ENCODE data around the gene PLCL1. TPM values are rescaled to one million over a fixed set of nuclear protein-coding genes. Genes with fewer than 3 reads are reported as not detected.

PLCL1 gene
- total RNA-seq, 4 donors from 2014 or later = 1.0 to 3.7 (median 2.6) TPM

DNA sequence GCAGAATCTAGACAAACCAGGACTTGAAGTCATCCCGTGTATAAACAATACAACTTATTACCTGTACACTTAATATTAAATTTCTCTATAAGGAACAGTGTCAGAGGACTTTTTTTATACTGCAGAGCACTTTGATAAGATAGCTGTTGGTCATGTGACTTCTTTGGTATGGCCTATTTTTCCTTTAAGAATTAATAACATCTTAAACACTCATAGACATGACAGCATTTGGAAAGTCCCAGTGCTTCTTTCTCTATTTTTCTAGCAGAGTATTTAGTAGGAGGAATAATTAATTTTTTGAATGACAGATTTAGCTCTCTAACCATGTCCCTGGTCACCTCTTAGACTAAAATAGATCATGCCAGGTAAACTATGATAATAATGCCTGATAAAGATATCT, 59.4 kb downstream of the PLCL1 start:
- no peak for DNase-seq (ENCODE audit: low spot score in 2 of 2)
- WGBS, 2 donors = 90% methylated on average over 1 of the region's 1 CpG
- no peak overlapping the region for H3K4me3 ChIP-seq (ENCODE audit: low read depth, poor library complexity, severe bottlenecking)
- intact Hi-C loops (cut with DNase I; ENCODE audit: low total_unique reads) = no loop called here
- TF ChIP-seq, protein P1, sequence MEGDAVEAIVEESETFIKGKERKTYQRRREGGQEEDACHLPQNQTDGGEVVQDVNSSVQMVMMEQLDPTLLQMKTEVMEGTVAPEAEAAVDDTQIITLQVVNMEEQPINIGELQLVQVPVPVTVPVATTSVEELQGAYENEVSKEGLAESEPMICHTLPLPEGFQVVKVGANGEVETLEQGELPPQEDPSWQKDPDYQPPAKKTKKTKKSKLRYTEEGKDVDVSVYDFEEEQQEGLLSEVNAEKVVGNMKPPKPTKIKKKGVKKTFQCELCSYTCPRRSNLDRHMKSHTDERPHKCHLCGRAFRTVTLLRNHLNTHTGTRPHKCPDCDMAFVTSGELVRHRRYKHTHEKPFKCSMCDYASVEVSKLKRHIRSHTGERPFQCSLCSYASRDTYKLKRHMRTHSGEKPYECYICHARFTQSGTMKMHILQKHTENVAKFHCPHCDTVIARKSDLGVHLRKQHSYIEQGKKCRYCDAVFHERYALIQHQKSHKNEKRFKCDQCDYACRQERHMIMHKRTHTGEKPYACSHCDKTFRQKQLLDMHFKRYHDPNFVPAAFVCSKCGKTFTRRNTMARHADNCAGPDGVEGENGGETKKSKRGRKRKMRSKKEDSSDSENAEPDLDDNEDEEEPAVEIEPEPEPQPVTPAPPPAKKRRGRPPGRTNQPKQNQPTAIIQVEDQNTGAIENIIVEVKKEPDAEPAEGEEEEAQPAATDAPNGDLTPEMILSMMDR (IDR thresholded peaks at IDR 0.05) = no peak
- no peak for TF ChIP-seq POLR2A (IDR thresholded peaks at IDR 0.05)

DNA sequence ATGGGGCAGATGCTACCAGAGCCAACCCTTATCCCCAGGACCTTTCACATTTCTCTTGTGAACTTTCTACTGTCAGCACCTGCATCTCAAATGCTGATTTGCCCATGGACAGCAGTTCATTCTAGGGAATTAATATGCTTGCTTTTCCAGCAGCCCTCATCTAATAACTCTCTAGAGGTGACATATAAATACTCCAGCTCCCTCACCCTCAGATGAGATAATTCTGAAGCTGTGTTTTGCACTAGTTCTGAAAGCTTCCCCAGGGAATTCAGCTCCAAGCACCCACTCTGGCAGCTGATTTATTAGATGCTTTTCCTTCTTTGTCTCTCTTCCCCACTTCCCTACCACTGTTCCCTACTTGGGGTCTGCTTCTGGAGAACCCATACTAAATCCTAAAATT, 62.1 kb downstream of the PLCL1 start:
- H3K4me3 ChIP-seq (ENCODE audit: low read depth, poor library complexity, severe bottlenecking) = no peak overlapping the region
- no peak for DNase-seq (ENCODE audit: low spot score in 2 of 2)
- TF ChIP-seq, protein P1 (IDR thresholded peaks at IDR 0.05) = no peak
- TF ChIP-seq POLR2A (IDR thresholded peaks at IDR 0.05) = no peak
- intact Hi-C loops (cut with DNase I; ENCODE audit: low total_unique reads) = no loop called here

DNA sequence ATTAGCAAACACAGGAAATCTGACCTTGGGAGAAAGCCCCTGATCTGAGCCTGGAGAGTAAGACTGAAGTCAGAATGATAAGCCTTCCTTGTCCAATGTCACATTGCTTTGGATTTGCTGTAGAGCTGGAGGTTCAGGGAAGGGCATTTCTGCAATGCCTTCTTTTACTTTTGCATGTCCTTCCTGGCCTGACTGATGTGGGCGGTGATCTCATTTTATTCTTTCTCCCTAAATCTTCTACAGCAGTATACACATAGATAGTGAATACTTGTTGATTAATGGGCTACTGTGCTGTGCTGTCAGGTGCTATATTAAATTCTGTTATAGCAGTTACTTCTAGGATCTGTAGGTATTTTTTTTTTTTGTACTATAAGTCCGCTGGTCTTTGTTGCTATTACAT, 62.6 kb downstream of the PLCL1 start:
- WGBS, 2 donors = 98 to 99% methylated on average over 2 of the region's 2 CpGs
- TF ChIP-seq, protein P1 (IDR thresholded peaks at IDR 0.05) = no peak
- no peak for TF ChIP-seq POLR2A (IDR thresholded peaks at IDR 0.05)

DNA sequence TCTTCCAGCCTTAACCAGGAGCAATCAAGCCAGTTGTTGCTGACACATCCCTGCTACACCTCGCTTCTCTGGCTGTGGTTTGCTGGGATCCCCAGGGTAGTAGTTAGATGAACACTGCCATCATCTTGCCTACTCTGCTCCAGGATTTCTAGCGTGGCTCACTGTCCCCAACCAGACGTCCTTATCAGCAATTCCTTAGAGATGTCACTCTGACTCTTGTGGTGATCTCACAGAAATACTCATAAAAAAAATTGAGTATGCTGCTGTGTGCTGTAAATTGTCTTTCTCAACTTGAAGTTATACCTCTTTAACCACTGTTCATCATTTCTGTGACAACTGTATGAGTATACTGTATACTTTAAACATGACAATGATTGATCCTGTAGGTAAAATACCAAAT, 63.2 kb downstream of the PLCL1 start:
- intact Hi-C loops (cut with DNase I; ENCODE audit: low total_unique reads) = no loop called here
- no peak overlapping the region for H3K4me3 ChIP-seq (ENCODE audit: low read depth, poor library complexity, severe bottlenecking)
- TF ChIP-seq, protein P1 (IDR thresholded peaks at IDR 0.05) = no peak
- no peak for TF ChIP-seq POLR2A (IDR thresholded peaks at IDR 0.05)
- WGBS, 2 donors = 74 to 89% methylated on average over 3 of the region's 3 CpGs
- DNase-seq (ENCODE audit: low spot score in 2 of 2) = no peak

More for the DNA sequence above, 62.6 kb downstream of the PLCL1 start:
- intact Hi-C loops (cut with DNase I; ENCODE audit: low total_unique reads) = no loop called here
- no peak for DNase-seq (ENCODE audit: low spot score in 2 of 2)
- no peak overlapping the region for H3K4me3 ChIP-seq (ENCODE audit: low read depth, poor library complexity, severe bottlenecking)

DNA sequence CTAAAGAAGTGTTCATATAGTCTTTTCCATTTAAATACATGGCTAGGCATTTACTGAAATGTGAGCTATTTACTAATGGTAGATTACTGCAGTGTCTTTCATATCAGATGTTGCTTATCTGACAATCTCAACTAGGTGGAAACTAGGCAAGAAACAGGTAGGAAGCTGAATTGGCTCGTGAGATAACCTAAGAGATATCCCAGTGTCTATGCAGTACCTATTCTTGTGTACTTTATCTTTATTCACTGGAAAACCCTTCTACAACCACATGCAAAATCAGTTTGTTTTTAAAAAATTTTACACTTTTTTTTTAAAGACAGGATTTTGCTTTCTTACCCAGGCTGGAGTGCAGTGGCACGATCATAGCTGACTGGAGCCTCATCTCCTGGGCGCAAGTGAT, 63.8 kb downstream of the PLCL1 start:
- no peak overlapping the region for H3K4me3 ChIP-seq (ENCODE audit: low read depth, poor library complexity, severe bottlenecking)
- no peak for TF ChIP-seq POLR2A (IDR thresholded peaks at IDR 0.05)
- TF ChIP-seq, protein P1 (IDR thresholded peaks at IDR 0.05) = no peak
- 80 to 81% methylated on average over 3 of the region's 3 CpGs for WGBS, 2 donors
- DNase-seq (ENCODE audit: low spot score in 2 of 2) = no peak
- intact Hi-C loops (cut with DNase I; ENCODE audit: low total_unique reads) = no loop called here

DNA sequence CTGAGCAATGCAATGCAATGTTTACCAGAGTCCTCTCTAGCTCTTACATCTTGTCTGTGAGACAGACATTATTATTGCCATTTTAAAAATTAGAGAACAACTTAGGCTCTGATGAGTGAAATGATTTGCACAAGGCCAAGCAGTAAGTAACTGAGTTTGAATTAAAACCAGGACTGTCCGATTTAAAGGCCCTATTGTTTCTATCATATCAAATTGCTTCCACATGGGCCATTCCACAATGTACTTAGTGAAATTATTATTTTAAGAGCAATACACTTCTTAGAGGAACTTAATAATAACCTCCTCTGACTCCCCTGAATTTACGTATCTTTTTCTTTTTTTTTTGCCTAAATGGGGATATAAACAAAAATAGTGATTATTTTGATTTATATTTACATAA, 64.6 kb downstream of the PLCL1 start:
- no peak overlapping the region for H3K4me3 ChIP-seq (ENCODE audit: low read depth, poor library complexity, severe bottlenecking)
- DNase-seq (ENCODE audit: low spot score in 2 of 2) = no peak
- WGBS, 2 donors = 68 to 78% methylated on average over 2 of the region's 2 CpGs
- intact Hi-C loops (cut with DNase I; ENCODE audit: low total_unique reads) = no loop called here
- no peak for TF ChIP-seq POLR2A (IDR thresholded peaks at IDR 0.05)
- TF ChIP-seq, protein P1 (IDR thresholded peaks at IDR 0.05) = no peak

Measured in lower leg skin (tissue), 4 donors.